DOHH2 (cell line): ENCODE data around the gene USP1.

Experiments
- EZH2phosphoT487 ChIP-seq: fragments of 200-600 bp; sonication (generic); IDR thresholded peaks from 2 replicates; pipeline ENCODE4 v1.6.1; 2017; ENCODE audit warnings: borderline replicate concordance, mild to moderate bottlenecking, antibody characterized with exemption, low read length, moderate library complexity, mixed read lengths
- TF ChIP-seq, protein P1 (sequence below): fragments of 200-600 bp; sonication (generic); IDR thresholded peaks from one replicate; pipeline ENCODE4 v1.5.1; 2014; ENCODE audit warnings: antibody characterized with exemption, mild to moderate bottlenecking, low read depth, low read length; ENCODE audit not compliant: poor library complexity, severe bottlenecking

DNA sequence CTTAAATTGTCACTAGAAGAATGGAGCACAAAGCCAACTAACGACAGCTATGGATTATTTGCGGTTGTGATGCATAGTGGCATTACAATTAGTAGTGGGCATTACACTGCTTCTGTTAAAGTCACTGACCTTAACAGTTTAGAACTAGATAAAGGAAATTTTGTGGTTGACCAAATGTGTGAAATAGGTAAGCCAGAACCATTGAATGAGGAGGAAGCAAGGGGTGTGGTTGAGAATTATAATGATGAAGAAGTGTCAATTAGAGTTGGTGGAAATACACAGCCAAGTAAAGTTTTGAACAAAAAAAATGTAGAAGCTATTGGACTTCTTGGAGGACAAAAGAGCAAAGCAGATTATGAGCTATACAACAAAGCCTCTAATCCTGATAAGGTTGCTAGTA lies 13.5 kb downstream of the USP1 start:
- TF ChIP-seq, protein P1, sequence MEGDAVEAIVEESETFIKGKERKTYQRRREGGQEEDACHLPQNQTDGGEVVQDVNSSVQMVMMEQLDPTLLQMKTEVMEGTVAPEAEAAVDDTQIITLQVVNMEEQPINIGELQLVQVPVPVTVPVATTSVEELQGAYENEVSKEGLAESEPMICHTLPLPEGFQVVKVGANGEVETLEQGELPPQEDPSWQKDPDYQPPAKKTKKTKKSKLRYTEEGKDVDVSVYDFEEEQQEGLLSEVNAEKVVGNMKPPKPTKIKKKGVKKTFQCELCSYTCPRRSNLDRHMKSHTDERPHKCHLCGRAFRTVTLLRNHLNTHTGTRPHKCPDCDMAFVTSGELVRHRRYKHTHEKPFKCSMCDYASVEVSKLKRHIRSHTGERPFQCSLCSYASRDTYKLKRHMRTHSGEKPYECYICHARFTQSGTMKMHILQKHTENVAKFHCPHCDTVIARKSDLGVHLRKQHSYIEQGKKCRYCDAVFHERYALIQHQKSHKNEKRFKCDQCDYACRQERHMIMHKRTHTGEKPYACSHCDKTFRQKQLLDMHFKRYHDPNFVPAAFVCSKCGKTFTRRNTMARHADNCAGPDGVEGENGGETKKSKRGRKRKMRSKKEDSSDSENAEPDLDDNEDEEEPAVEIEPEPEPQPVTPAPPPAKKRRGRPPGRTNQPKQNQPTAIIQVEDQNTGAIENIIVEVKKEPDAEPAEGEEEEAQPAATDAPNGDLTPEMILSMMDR: no peak
- TF ChIP-seq EZH2phosphoT487: no peak
